ENCODE results near the gene ZBTB42. TPM values are rescaled to one million over a fixed set of nuclear protein-coding genes. Genes with fewer than 3 reads are reported as not detected.

The ZBTB42 gene
- total and polyA plus RNA-seq, 2 of the 4 experiments (the other 2 are of a cell fraction): 1.3 to 2.3 TPM

- dilution Hi-C loops (cut with HindIII; ENCODE audit: low sequenced_read_pairs, unreplicated experiment): no loop called here
Observed at GRCh38 chr14:104818714-104819161, 17.8 kb downstream of the ZBTB42 start.

More at GRCh38 chr14:104818714-104819161, 17.8 kb downstream of the ZBTB42 start:
- H4K91ac ChIP-seq (ENCODE audit: insufficient read depth, low read depth, low read length): no peak overlapping the region
- no peak overlapping the region for H3K14ac ChIP-seq (replicated peaks; ENCODE audit: low read depth, low read length)
- TF ChIP-seq, protein P1, sequence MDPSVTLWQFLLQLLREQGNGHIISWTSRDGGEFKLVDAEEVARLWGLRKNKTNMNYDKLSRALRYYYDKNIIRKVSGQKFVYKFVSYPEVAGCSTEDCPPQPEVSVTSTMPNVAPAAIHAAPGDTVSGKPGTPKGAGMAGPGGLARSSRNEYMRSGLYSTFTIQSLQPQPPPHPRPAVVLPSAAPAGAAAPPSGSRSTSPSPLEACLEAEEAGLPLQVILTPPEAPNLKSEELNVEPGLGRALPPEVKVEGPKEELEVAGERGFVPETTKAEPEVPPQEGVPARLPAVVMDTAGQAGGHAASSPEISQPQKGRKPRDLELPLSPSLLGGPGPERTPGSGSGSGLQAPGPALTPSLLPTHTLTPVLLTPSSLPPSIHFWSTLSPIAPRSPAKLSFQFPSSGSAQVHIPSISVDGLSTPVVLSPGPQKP (IDR thresholded peaks at IDR 0.05; ENCODE audit: borderline replicate concordance, low read depth, low read length): no peak
- TF ChIP-seq, protein P2, sequence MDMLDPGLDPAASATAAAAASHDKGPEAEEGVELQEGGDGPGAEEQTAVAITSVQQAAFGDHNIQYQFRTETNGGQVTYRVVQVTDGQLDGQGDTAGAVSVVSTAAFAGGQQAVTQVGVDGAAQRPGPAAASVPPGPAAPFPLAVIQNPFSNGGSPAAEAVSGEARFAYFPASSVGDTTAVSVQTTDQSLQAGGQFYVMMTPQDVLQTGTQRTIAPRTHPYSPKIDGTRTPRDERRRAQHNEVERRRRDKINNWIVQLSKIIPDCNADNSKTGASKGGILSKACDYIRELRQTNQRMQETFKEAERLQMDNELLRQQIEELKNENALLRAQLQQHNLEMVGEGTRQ (IDR thresholded peaks at IDR 0.05; ENCODE audit: low read depth, low read length): no peak
- TF ChIP-seq RFX5 (IDR thresholded peaks at IDR 0.05; ENCODE audit: low read depth, low read length): no peak
- TF ChIP-seq CHD1 (IDR thresholded peaks at IDR 0.05; ENCODE audit: low read depth, low read length): no peak
- TF ChIP-seq SMC3 (IDR thresholded peaks at IDR 0.05; ENCODE audit: low read depth, low read length): no peak
- TF ChIP-seq POLR2A (IDR thresholded peaks at IDR 0.05; ENCODE audit: low read depth, low read length): no peak
- H2BK20ac ChIP-seq (ENCODE audit: low read depth, low read length): no peak overlapping the region
- H3K27me3 ChIP-seq (ENCODE audit: control insufficient read depth, insufficient read depth, low read length): no peaks in the 10 kb centered on the region
- no peaks in the 10 kb centered on the region for H3K36me3 ChIP-seq (ENCODE audit: control insufficient read depth, insufficient read depth, low read length)
- H3K9me3 ChIP-seq (ENCODE audit: control insufficient read depth, insufficient read depth, low read length): no peaks in the 10 kb centered on the region
- peaks cover 14 to 32% of the 10 kb centered on the region in 2 experiments for H3K79me1 ChIP-seq (ENCODE audit: low read depth in 1 of 2, low read length in 2 of 2)
- whole genome bisulfite sequencing, 2 experiments (ENCODE audit: extremely low coverage in 2 of 2, insufficient read length in 1 of 2): 96% methylated on average over 8 of the region's 9 CpGs; no CpG with 5 or more reads in 1 of the 2 experiments
- no peak overlapping the region for H3K4me3 ChIP-seq (ENCODE audit: insufficient read depth, low read depth, low read length)
- ATAC-seq (ENCODE audit: low read depth) (no peak), DNase-seq (no peak)
- H4K5ac ChIP-seq (ENCODE audit: low read depth, low read length): no peak overlapping the region
- H3K9ac ChIP-seq (ENCODE audit: low read depth, low read length): no peak overlapping the region
- no peak overlapping the region for H3K23ac ChIP-seq (ENCODE audit: low read depth, low read length)
- H3K4me1 ChIP-seq (ENCODE audit: control insufficient read depth, insufficient read depth, low read length): peaks cover 4% of the 10 kb centered on the region
- no peak overlapping the region for H2BK15ac ChIP-seq (ENCODE audit: low read depth, low read length)
- no peak overlapping the region for H2AK5ac ChIP-seq (ENCODE audit: low read depth, low read length)
- no peak overlapping the region for H3K4me2 ChIP-seq (ENCODE audit: low read depth, low read length)
- ChIA-PET CTCF (no interaction called here), POLR2A (ENCODE audit: unreplicated experiment) (no interaction called here)
- in situ Hi-C loops (cut with MboI; ENCODE audit: low sequenced_read_pairs) (no loop called here), intact Hi-C loops (cut with micrococcal nuclease) (no loop called here)
- H4K20me1 ChIP-seq (ENCODE audit: insufficient read depth, low read length): no peaks in the 10 kb centered on the region
- no peak overlapping the region for H2AK9ac ChIP-seq (replicated peaks; ENCODE audit: low read depth, low read length, poor library complexity)
- H2AFZ ChIP-seq (replicated peaks; ENCODE audit: low read length, poor library complexity): no peak overlapping the region
- BruUV-seq (replicated peaks): no TSS peak
- no peak overlapping the region for H2BK120ac ChIP-seq (ENCODE audit: low read depth, low read length)
- no peak overlapping the region for H3K56ac ChIP-seq (ENCODE audit: extremely low read depth, insufficient read depth, low read length)
- H4K8ac ChIP-seq (ENCODE audit: low read depth in 2 of 2, low read length in 2 of 2): no peak overlapping the region
- H3K27ac ChIP-seq (ENCODE audit: insufficient read depth, low read length): no peak overlapping the region
- no peaks in the 10 kb centered on the region for H3K9me1 ChIP-seq (ENCODE audit: insufficient read depth, low read length)
- no peak overlapping the region for H3K18ac ChIP-seq (ENCODE audit: low read depth, low read length)
- no peak overlapping the region for H2BK5ac ChIP-seq (ENCODE audit: low read depth, low read length, poor library complexity, severe bottlenecking)
- no peak overlapping the region for H3K4ac ChIP-seq (ENCODE audit: low read depth, low read length)
